HG03039 (cell line): Measurements from ENCODE around the gene EPS8L2.

ENCODE experiments used
- ATAC-seq: cut with Tn5 transposase; IDR thresholded peaks from one replicate; pipeline ENCODE4 v1.9.1; 2021; ENCODE audit warnings: mild to moderate bottlenecking, moderate library complexity; ENCODE audit not compliant: unreplicated experiment

The EPS8L2 gene

GRCh38 chr11:748007-748359, 42.0 kb downstream of the EPS8L2 start:
- ATAC-seq = no peak

- ATAC-seq = no peak
Observed at GRCh38 chr11:749731-750130, 43.7 kb downstream of the EPS8L2 start.

- ATAC-seq = no peak
Observed at GRCh38 chr11:760236-760635, 54.2 kb downstream of the EPS8L2 start.

- no peak for ATAC-seq
Observed at GRCh38 chr11:761526-762108, 55.6 kb downstream of the EPS8L2 start.

- ATAC-seq = no peak
Observed at GRCh38 chr11:762421-763072, 56.5 kb downstream of the EPS8L2 start.

GRCh38 chr11:763073-763463, 57.0 kb downstream of the EPS8L2 start:
- no peak for ATAC-seq

GRCh38 chr11:763549-764321, 57.7 kb downstream of the EPS8L2 start:
- no peak for ATAC-seq

- no peak for ATAC-seq
Observed at GRCh38 chr11:764322-765024, 58.4 kb downstream of the EPS8L2 start.

GRCh38 chr11:765025-765801, 59.2 kb downstream of the EPS8L2 start:
- no peak for ATAC-seq

- no peak for ATAC-seq
Observed at GRCh38 chr11:765802-766091, 59.7 kb downstream of the EPS8L2 start.

GRCh38 chr11:766106-766935, 60.3 kb downstream of the EPS8L2 start:
- ATAC-seq = no peak

- no peak for ATAC-seq
Observed at GRCh38 chr11:766936-767210, 60.8 kb downstream of the EPS8L2 start.

GRCh38 chr11:767238-767637, 61.2 kb downstream of the EPS8L2 start:
- ATAC-seq = no peak

- no peak for ATAC-seq
Observed at GRCh38 chr11:769887-770641, 64.0 kb downstream of the EPS8L2 start.

- ATAC-seq = no peak
Observed at GRCh38 chr11:770642-771616, 64.9 kb downstream of the EPS8L2 start.

- ATAC-seq = no peak
Observed at GRCh38 chr11:771617-772204, 65.7 kb downstream of the EPS8L2 start.

- ATAC-seq = no peak
Observed at GRCh38 chr11:772429-773390, 66.7 kb downstream of the EPS8L2 start.
